ENCODE results near the gene XAF1.
"Not testable (repeated sequence)": the region's sequence is repeated elsewhere in the genome, so short reads cannot be mapped to it uniquely, and the experiment has no call there.

Gene XAF1

GRCh38 chr17:6755731-6756184, at the start of gene XAF1:
TSS of gene XAF1 (plus strand) at chr17:6756046. CDS start at chr17:6756079, 33 bp downstream.
- no peak for DNase-seq (ENCODE audit: low read depth)

- DNase-seq (ENCODE audit: low read depth) = no peak
Observed at GRCh38 chr17:6706499-6706898, 49.3 kb upstream of the XAF1 start.

- DNase-seq (ENCODE audit: low read depth) = no peak
Observed at GRCh38 chr17:6706996-6707395, 48.9 kb upstream of the XAF1 start.

- DNase-seq (ENCODE audit: low read depth) = no peak
Observed at GRCh38 chr17:6708357-6708961, 47.4 kb upstream of the XAF1 start.

- DNase-seq (ENCODE audit: low read depth) = no peak
Observed at GRCh38 chr17:6710317-6710716, 45.5 kb upstream of the XAF1 start.

- DNase-seq (ENCODE audit: low read depth) = no peak
Observed at GRCh38 chr17:6711081-6711674, 44.7 kb upstream of the XAF1 start.

- no peak for DNase-seq (ENCODE audit: low read depth)
Observed at GRCh38 chr17:6711681-6712057, 44.2 kb upstream of the XAF1 start.

- DNase-seq (ENCODE audit: low read depth) = no peak
Observed at GRCh38 chr17:6712058-6712853, 43.6 kb upstream of the XAF1 start.

GRCh38 chr17:6712854-6713129, 43.1 kb upstream of the XAF1 start:
- no peak for DNase-seq (ENCODE audit: low read depth)

- DNase-seq (ENCODE audit: low read depth) = no peak
Observed at GRCh38 chr17:6713130-6713917, 42.5 kb upstream of the XAF1 start, which contains the start of gene SLC13A5. TSS of gene SLC13A5 (minus strand) at chr17:6713369. CDS start at chr17:6713333, 36 bp downstream.

GRCh38 chr17:6713918-6714271, 42.0 kb upstream of the XAF1 start:
- no peak for DNase-seq (ENCODE audit: low read depth)

GRCh38 chr17:6714315-6714874, 41.5 kb upstream of the XAF1 start:
- DNase-seq (ENCODE audit: low read depth) = no peak

- DNase-seq (ENCODE audit: low read depth) = no peak
Observed at GRCh38 chr17:6716736-6717135, 39.1 kb upstream of the XAF1 start.

- DNase-seq (ENCODE audit: low read depth) = no peak
Observed at GRCh38 chr17:6721744-6722143, 34.1 kb upstream of the XAF1 start.

- DNase-seq (ENCODE audit: low read depth) = no peak
Observed at GRCh38 chr17:6724009-6724408, 31.8 kb upstream of the XAF1 start.

GRCh38 chr17:6729531-6729930, 26.3 kb upstream of the XAF1 start:
- no peak for DNase-seq (ENCODE audit: low read depth)

GRCh38 chr17:6746665-6747064, 9.2 kb upstream of the XAF1 start:
- not testable (repeated sequence) for DNase-seq (ENCODE audit: low read depth)

GRCh38 chr17:6748617-6749016, 7.2 kb upstream of the XAF1 start:
- no peak for DNase-seq (ENCODE audit: low read depth)

GRCh38 chr17:6749519-6749918, 6.3 kb upstream of the XAF1 start:
- DNase-seq (ENCODE audit: low read depth) = no peak

- DNase-seq (ENCODE audit: low read depth) = peak; percentile 76
Observed at GRCh38 chr17:6752068-6752909, 3.6 kb upstream of the XAF1 start.

- peak; percentile 45 for DNase-seq (ENCODE audit: low read depth)
Observed at GRCh38 chr17:6753006-6753445, 2.8 kb upstream of the XAF1 start.
